ES-I3 (cell line): ENCODE results near the gene LCOR.

Experiments
- H3K36me3 ChIP-seq: 2 replicates; pipeline ENCODE4 v1.6.1; 2013; ENCODE audit warnings: mild to moderate bottlenecking, low read length, control low read depth, moderate library complexity; ENCODE audit not compliant: insufficient read depth
- H3K4me1 ChIP-seq: 2 replicates; pipeline ENCODE4 v1.6.1; 2013; ENCODE audit warnings: mild to moderate bottlenecking, control low read depth, low read length; ENCODE audit not compliant: insufficient read depth
- H3K9ac ChIP-seq: 2 replicates; pipeline ENCODE4 v1.6.1; 2013; ENCODE audit warnings: low read depth, mild to moderate bottlenecking, low read length, moderate library complexity
- H3K9me3 ChIP-seq: 2 replicates; pipeline ENCODE4 v1.6.1; 2013; ENCODE audit warnings: mild to moderate bottlenecking, low read length, moderate library complexity; ENCODE audit not compliant: control insufficient read depth, insufficient read depth

The LCOR gene

GRCh38 chr10:96958071-96958470 is 126.0 kb downstream of the LCOR start:
- no peak overlapping the region for H3K9ac ChIP-seq
- H3K4me1 ChIP-seq, result no peaks in the 10 kb centered on the region
- H3K36me3 ChIP-seq, result peaks cover 6% of the 10 kb centered on the region; the same call in 1 of the 2 replicates
- no peaks in the 10 kb centered on the region for H3K9me3 ChIP-seq

DNA sequence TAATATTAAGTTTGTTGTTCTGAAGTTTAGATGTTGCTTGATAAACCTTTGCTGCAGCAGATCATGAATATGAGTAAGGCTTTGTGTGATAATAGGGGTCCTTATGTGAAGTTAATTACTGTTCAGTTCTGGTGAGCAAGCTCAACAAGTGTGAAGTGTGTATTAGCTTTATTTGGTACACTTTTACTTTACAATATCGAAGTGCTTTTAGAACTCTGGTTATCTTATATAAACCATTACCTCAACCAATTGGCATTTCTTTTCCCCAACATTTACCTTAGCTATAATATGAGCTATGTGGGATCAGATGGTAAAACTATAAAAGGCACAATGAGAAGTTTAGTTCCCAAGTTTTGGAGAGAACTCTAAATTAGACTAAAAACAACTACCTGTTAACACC is 127.6 kb downstream of the LCOR start:
- no peak overlapping the region for H3K9ac ChIP-seq
- H3K4me1 ChIP-seq, result no peaks in the 10 kb centered on the region
- H3K36me3 ChIP-seq, result peaks cover 6% of the 10 kb centered on the region; the same call in 1 of the 2 replicates
- H3K9me3 ChIP-seq, result no peaks in the 10 kb centered on the region

DNA sequence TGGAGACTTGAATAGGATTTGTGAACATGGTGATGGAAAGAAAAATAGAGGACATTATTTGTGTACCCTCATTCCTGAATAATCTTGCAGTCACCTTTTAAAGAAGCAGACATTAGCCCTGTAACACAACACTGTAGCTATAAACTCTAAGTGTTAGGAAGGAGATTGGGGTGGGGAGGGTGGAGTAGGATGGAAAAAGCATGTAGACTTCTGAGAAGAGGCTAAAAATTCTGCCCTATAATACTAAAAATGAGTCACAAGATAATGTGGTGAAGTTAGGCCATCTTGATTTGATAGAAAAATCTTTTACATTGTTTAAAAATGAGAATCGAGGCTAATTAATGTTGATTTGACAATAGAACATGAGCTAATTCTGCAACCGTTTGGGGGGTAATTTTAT is 128.8 kb downstream of the LCOR start:
- Histone ChIP-seq H3K9ac (no peak overlapping the region), H3K4me1 (no peaks in the 10 kb centered on the region), H3K9me3 (no peaks in the 10 kb centered on the region), H3K36me3 (peaks cover 3% of the 10 kb centered on the region; the same call in 1 of the 2 replicates)

- Histone ChIP-seq H3K36me3 (no peaks in the 10 kb centered on the region), H3K9ac (no peak overlapping the region), H3K9me3 (no peaks in the 10 kb centered on the region), H3K4me1 (no peaks in the 10 kb centered on the region)
Observed at GRCh38 chr10:96964131-96964530, 132.0 kb downstream of the LCOR start.

DNA sequence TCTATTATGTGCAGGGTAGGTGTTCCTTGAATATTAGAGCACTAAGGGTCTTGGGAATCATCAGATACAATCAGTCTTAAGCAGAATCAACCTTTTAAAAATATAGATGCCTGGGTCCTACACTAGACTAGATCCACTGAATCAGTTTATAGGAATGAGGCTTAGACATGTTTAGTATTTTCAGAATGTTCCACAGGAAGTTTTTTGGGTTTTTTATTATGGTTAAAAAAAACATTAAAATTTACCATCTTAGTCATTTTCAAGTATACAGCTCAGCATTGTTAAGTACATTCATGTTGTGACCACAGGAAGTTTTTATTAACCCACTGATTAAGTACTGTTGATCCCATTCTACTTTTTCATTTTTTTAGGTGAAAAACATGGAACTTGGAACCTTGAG is 135.7 kb downstream of the LCOR start:
- no peaks in the 10 kb centered on the region for H3K36me3 ChIP-seq
- H3K9ac ChIP-seq, result no peak overlapping the region
- no peaks in the 10 kb centered on the region for H3K9me3 ChIP-seq
- no peaks in the 10 kb centered on the region for H3K4me1 ChIP-seq

GRCh38 chr10:96968682-96969423 is 136.8 kb downstream of the LCOR start:
- Histone ChIP-seq H3K9me3 (no peaks in the 10 kb centered on the region), H3K36me3 (no peaks in the 10 kb centered on the region), H3K9ac (no peak overlapping the region), H3K4me1 (no peaks in the 10 kb centered on the region)

- Histone ChIP-seq H3K4me1 (no peaks in the 10 kb centered on the region), H3K36me3 (no peaks in the 10 kb centered on the region), H3K9me3 (no peaks in the 10 kb centered on the region), H3K9ac (no peak overlapping the region)
Observed at GRCh38 chr10:96971324-96971723, 139.2 kb downstream of the LCOR start.

GRCh38 chr10:96972264-96972663 is 140.2 kb downstream of the LCOR start:
- Histone ChIP-seq H3K9me3 (no peaks in the 10 kb centered on the region), H3K4me1 (no peaks in the 10 kb centered on the region), H3K9ac (no peak overlapping the region), H3K36me3 (no peaks in the 10 kb centered on the region)

GRCh38 chr10:96973809-96974747 is 142.0 kb downstream of the LCOR start:
- no peaks in the 10 kb centered on the region for H3K4me1 ChIP-seq
- H3K36me3 ChIP-seq, result no peaks in the 10 kb centered on the region
- H3K9ac ChIP-seq, result no peak overlapping the region
- no peaks in the 10 kb centered on the region for H3K9me3 ChIP-seq

DNA sequence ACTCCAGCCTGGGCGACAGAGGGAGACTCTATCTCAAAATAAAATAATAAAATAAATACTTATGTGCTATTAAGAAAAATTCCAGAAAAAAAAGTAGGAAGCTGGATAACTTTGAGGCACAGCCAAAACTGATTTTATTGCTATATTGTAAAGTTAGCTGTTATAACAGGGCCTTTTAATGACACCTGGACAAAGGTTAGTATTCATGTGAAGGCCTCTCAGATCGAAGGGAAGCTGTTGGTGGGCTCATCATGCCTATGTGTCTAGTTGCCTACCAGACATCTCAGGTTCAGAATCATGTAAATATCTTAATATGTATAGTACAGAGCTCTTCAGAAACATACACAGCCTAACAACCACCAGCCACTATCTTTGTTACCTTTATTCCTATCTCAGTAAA is 143.0 kb downstream of the LCOR start:
- Histone ChIP-seq H3K4me1 (no peaks in the 10 kb centered on the region), H3K9ac (no peak overlapping the region), H3K36me3 (no peaks in the 10 kb centered on the region), H3K9me3 (no peaks in the 10 kb centered on the region)

- H3K9me3 ChIP-seq, result no peaks in the 10 kb centered on the region
- H3K36me3 ChIP-seq, result peaks cover 6% of the 10 kb centered on the region
- H3K4me1 ChIP-seq, result no peaks in the 10 kb centered on the region
- no peak overlapping the region for H3K9ac ChIP-seq
Observed at GRCh38 chr10:96978621-96979154, 146.6 kb downstream of the LCOR start.

GRCh38 chr10:96982149-96982930 is 150.2 kb downstream of the LCOR start:
- Histone ChIP-seq H3K9me3 (no peaks in the 10 kb centered on the region), H3K9ac (no peak overlapping the region), H3K4me1 (0 out of 2 replicates have a peak, but pooled peaks cover 10% of the 10 kb centered on the region), H3K36me3 (peaks cover 6% of the 10 kb centered on the region)

GRCh38 chr10:96984541-96985131 is 152.5 kb downstream of the LCOR start:
- no peak overlapping the region for H3K9ac ChIP-seq
- H3K36me3 ChIP-seq, result peaks cover 6% of the 10 kb centered on the region
- H3K4me1 ChIP-seq, result 0 out of 2 replicates have a peak, but pooled peaks cover 10% of the 10 kb centered on the region
- H3K9me3 ChIP-seq, result no peaks in the 10 kb centered on the region
